ENCODE data around the gene KCNMA1. TPM values are rescaled to one million over a fixed set of nuclear protein-coding genes. Genes with fewer than 3 reads are reported as not detected.

KCNMA1 gene
- total and polyA plus RNA-seq, 2 donors (not counting 1 experiment from before 2014, with no cell fraction given) = 0.82 to 3.1 TPM

DNA sequence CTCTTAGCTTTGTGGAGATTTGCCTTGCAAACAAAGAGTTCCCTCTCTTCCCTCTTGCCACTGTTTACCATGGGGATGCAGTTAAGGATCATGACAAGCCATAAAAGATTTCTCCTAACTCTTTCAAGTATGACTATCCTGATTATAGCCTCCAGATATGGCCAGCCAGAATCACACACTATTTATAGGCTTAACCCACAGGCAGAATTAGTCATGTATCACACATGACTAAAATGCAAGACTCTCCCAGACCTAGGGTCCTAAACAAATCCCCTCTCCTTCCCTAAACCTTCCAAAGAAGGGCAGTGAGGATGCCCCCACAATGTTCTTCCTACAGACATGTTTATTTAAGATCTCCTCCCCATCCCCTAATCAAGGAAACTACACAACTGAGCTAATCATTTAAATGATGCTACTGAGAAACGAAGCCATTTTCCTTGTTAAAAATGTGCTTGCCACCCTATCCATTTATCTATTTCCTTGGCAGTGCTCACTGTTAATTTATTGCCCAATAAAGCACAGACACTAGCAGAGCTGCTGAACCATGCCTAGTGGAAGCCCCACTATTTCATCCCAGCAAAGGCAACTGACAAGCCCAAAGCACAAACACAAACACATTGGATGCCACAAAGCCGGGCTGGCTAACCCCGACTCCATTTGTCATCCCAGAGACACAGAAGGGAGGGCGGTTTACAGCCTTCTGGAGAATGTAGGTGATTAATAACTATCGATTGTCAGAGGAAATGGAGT lies 363.4 kb downstream of the KCNMA1 start:
- H3K27me3 Mint-ChIP-seq = peaks cover 35% of the 10 kb centered on the region
- ChIA-PET POLR2A (no interaction called here), CTCF (no interaction called here)
- H3K4me1 Mint-ChIP-seq = no peaks in the 10 kb centered on the region
- Histone ChIP-seq H2AFZ (ENCODE audit: insufficient read depth, low read depth, low read length, poor library complexity, severe bottlenecking) (no peak overlapping the region), H3K9me3 (ENCODE audit: control extremely low read depth in 1 of 3, control insufficient read depth in 2 of 3, insufficient read depth in 1 of 3, low read length in 2 of 3) (no peaks in the 10 kb centered on the region), H3K79me2 (ENCODE audit: control insufficient read depth, insufficient read depth, low read length) (no peaks in the 10 kb centered on the region), H3K9ac (ENCODE audit: low read length) (no peak overlapping the region), H4K20me1 (ENCODE audit: control insufficient read depth, insufficient read depth, low read length, poor library complexity, severe bottlenecking) (no peaks in the 10 kb centered on the region), H3K36me3 (replicated peaks in 1 of 2; ENCODE audit: control extremely low read depth in 1 of 2, control insufficient read depth in 1 of 2, extremely low read depth in 1 of 2, insufficient read depth in 2 of 2, low read length in 1 of 2) (no peaks in the 10 kb centered on the region), H3K4me3 (ENCODE audit: control extremely low read depth in 1 of 5, extremely low read depth in 1 of 5, insufficient read depth in 1 of 5, low read depth in 2 of 5, low read length in 4 of 5) (no peak overlapping the region), H3K4me1 (ENCODE audit: control insufficient read depth in 2 of 2, insufficient read depth in 2 of 2, low read length in 2 of 2) (no peaks in the 10 kb centered on the region), H3K4me2 (replicated peaks; ENCODE audit: low read depth, low read length, poor library complexity, severe bottlenecking) (no peak overlapping the region), H3K27me3 (replicated peaks in 1 of 4; ENCODE audit: control extremely low read depth in 1 of 4, control insufficient read depth in 3 of 4, insufficient read depth in 4 of 4, low read length in 3 of 4) (peaks cover 0 to 12% (median 2%) of the 10 kb centered on the region in 4 experiments), H3K27ac (ENCODE audit: low read length in 2 of 2) (no peak overlapping the region)
- no peak overlapping the region for H3K4me3 Mint-ChIP-seq
- H3K9me3 Mint-ChIP-seq (ENCODE audit: insufficient read depth) = no peaks in the 10 kb centered on the region
- intact Hi-C loops (cut with micrococcal nuclease) = no loop called here
- WGBS (ENCODE audit: insufficient coverage) = 91% methylated on average over 5 of the region's 5 CpGs
- DNase-seq (no peak), ATAC-seq (ENCODE audit: low read depth) (no peak)
- no peak overlapping the region for H3K27ac Mint-ChIP-seq
- TF ChIP-seq, protein P1, sequence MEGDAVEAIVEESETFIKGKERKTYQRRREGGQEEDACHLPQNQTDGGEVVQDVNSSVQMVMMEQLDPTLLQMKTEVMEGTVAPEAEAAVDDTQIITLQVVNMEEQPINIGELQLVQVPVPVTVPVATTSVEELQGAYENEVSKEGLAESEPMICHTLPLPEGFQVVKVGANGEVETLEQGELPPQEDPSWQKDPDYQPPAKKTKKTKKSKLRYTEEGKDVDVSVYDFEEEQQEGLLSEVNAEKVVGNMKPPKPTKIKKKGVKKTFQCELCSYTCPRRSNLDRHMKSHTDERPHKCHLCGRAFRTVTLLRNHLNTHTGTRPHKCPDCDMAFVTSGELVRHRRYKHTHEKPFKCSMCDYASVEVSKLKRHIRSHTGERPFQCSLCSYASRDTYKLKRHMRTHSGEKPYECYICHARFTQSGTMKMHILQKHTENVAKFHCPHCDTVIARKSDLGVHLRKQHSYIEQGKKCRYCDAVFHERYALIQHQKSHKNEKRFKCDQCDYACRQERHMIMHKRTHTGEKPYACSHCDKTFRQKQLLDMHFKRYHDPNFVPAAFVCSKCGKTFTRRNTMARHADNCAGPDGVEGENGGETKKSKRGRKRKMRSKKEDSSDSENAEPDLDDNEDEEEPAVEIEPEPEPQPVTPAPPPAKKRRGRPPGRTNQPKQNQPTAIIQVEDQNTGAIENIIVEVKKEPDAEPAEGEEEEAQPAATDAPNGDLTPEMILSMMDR (IDR thresholded peaks at IDR 0.05) = no peak
- TF ChIP-seq EZH2 (IDR thresholded peaks at IDR 0.05; ENCODE audit: borderline replicate concordance, insufficient read depth, low read depth, low read length, poor library complexity, severe bottlenecking) = no peak

- POLR2A ChIA-PET = no interaction called here
- H3K4me2 ChIP-seq (replicated peaks; ENCODE audit: low read depth, low read length, poor library complexity, severe bottlenecking) = no peak overlapping the region
- H3K9me3 ChIP-seq (ENCODE audit: control extremely low read depth in 1 of 3, control insufficient read depth in 2 of 3, insufficient read depth in 1 of 3, low read length in 2 of 3) = no peaks in the 10 kb centered on the region
- DNase-seq (no peak), ATAC-seq (ENCODE audit: low read depth) (no peak)
- CTCF ChIA-PET = no interaction called here
- Mint-ChIP-seq H3K4me3 (no peak overlapping the region), H3K4me1 (peaks cover 15% of the 10 kb centered on the region), H3K9me3 (ENCODE audit: insufficient read depth) (no peaks in the 10 kb centered on the region), H3K27ac (no peak overlapping the region), H3K27me3 (peaks cover 19% of the 10 kb centered on the region)
- intact Hi-C loops (cut with micrococcal nuclease) = no loop called here
- no peak overlapping the region for H3K27ac ChIP-seq (ENCODE audit: low read length in 2 of 2)
- peaks cover 0 to 4% (median 0%) of the 10 kb centered on the region in 4 experiments for H3K27me3 ChIP-seq (replicated peaks in 1 of 4; ENCODE audit: control extremely low read depth in 1 of 4, control insufficient read depth in 3 of 4, insufficient read depth in 4 of 4, low read length in 3 of 4)
- H4K20me1 ChIP-seq (ENCODE audit: control insufficient read depth, insufficient read depth, low read length, poor library complexity, severe bottlenecking) = no peaks in the 10 kb centered on the region
- H3K36me3 ChIP-seq (replicated peaks in 1 of 2; ENCODE audit: control extremely low read depth in 1 of 2, control insufficient read depth in 1 of 2, extremely low read depth in 1 of 2, insufficient read depth in 2 of 2, low read length in 1 of 2) = no peaks in the 10 kb centered on the region
- no peaks in the 10 kb centered on the region for H3K79me2 ChIP-seq (ENCODE audit: control insufficient read depth, insufficient read depth, low read length)
- no peak overlapping the region for H3K4me3 ChIP-seq (ENCODE audit: control extremely low read depth in 1 of 5, extremely low read depth in 1 of 5, insufficient read depth in 1 of 5, low read depth in 2 of 5, low read length in 4 of 5)
- no peak for TF ChIP-seq EZH2 (IDR thresholded peaks at IDR 0.05; ENCODE audit: borderline replicate concordance, insufficient read depth, low read depth, low read length, poor library complexity, severe bottlenecking)
- TF ChIP-seq, protein P1 (IDR thresholded peaks at IDR 0.05) = no peak
- H3K9ac ChIP-seq (ENCODE audit: low read length) = no peak overlapping the region
- H2AFZ ChIP-seq (ENCODE audit: insufficient read depth, low read depth, low read length, poor library complexity, severe bottlenecking) = no peak overlapping the region
- H3K4me1 ChIP-seq (ENCODE audit: control insufficient read depth in 2 of 2, insufficient read depth in 2 of 2, low read length in 2 of 2) = peaks cover 8 to 24% of the 10 kb centered on the region in 2 donors
Observed at GRCh38 chr10:77269163-77269562, 368.4 kb downstream of the KCNMA1 start.

Data from B cell (primary cell).